H1 (cell line): ENCODE measurements around the gene PAX8. TPM values are rescaled to one million over a fixed set of nuclear protein-coding genes. Genes with fewer than 3 reads are reported as not detected.

Experiments used
- CTCF ChIA-PET: fragments of 300-600 bp; sonication (Branson Sonifier 250); formaldehyde crosslinking; loops from one replicate; lab custom pipeline; 2021; ENCODE audit not compliant: partially characterized antibody; lab: Charles Lee
- POLR2A ChIA-PET: fragments of 300-600 bp; sonication (Branson Sonifier 250); formaldehyde crosslinking; loops from one replicate; lab custom pipeline; 2021; ENCODE audit warnings: inconsistent platforms; ENCODE audit not compliant: partially characterized antibody; lab: Charles Lee
- DNase-seq, 2 experiments: peaks; one replicate each; pipeline versions ENCODE4 v3.0.0 to v3.0.0-alpha.2; 2010 to 2022; ENCODE audit warnings: low spot score in 2 of 2, low read depth in 1 of 2, mixed read lengths in 1 of 2
- FAIRE-seq: peaks from 2 replicates; lab custom pipeline; 2011; peaks lifted over from hg19 to GRCh38; lab: Jason Lieb, UNC
- H2AFZ ChIP-seq: 2 replicates; pipeline ENCODE4 v1.8.1; 2012; ENCODE audit warnings: low read length, inconsistent platforms
- H2AK5ac ChIP-seq: 2 replicates; pipeline ENCODE4 v1.6.1; 2013; ENCODE audit warnings: low read depth, low read length
- H2BK120ac ChIP-seq: replicated peaks from 2 replicates; pipeline ENCODE3; 2013; ENCODE audit warnings: low read depth, low read length, inconsistent platforms
- H2BK12ac ChIP-seq: 2 replicates; pipeline ENCODE4 v1.6.1; 2013; ENCODE audit warnings: low read depth, low read length
- H2BK15ac ChIP-seq: 2 replicates; pipeline ENCODE4 v1.6.1; 2013; ENCODE audit warnings: low read length
- H2BK20ac ChIP-seq: 2 replicates; pipeline ENCODE4 v1.6.1; 2013; ENCODE audit warnings: low read length
- H2BK5ac ChIP-seq: 2 replicates; pipeline ENCODE4 v1.6.1; 2013; ENCODE audit warnings: low read depth, low read length
- H3K14ac ChIP-seq: 2 replicates; pipeline ENCODE4 v1.6.1; 2013; ENCODE audit warnings: inconsistent platforms; ENCODE audit not compliant: insufficient read length
- H3K18ac ChIP-seq: 2 replicates; pipeline ENCODE4 v1.6.1; 2013; ENCODE audit warnings: low read length; ENCODE audit errors: extremely low read depth
- H3K23ac ChIP-seq: 2 replicates; pipeline ENCODE4 v1.6.1; 2013; ENCODE audit warnings: inconsistent platforms; ENCODE audit not compliant: insufficient read length
- H3K23me2 ChIP-seq: 2 replicates; pipeline ENCODE4 v1.6.1; 2013; ENCODE audit warnings: low read depth, low read length
- H3K27ac ChIP-seq: 2 replicates; pipeline ENCODE4 v1.6.1; 2011; ENCODE audit warnings: low read depth, low read length, inconsistent platforms
- H3K27me3 ChIP-seq, 4 experiments: replicated peaks in 1 of 4; 1 replicate in 1 of 4; 2 replicates in 3 of 4; pipeline versions ENCODE4 v1.6.1 to v1.8.1; 2011 to 2013; ENCODE audit warnings: low read length in 3 of 4, mild to moderate bottlenecking in 3 of 4, inconsistent platforms in 2 of 4, mixed read lengths in 2 of 4, moderate library complexity in 1 of 4; ENCODE audit not compliant: control insufficient read depth in 3 of 4, insufficient read depth in 3 of 4; ENCODE audit errors: extremely low read depth in 1 of 4
- H3K36me3 ChIP-seq, 4 experiments: 2 replicates each; pipeline versions ENCODE4 v1.6.1 to v1.8.1; 2011 to 2013; ENCODE audit warnings: mild to moderate bottlenecking in 4 of 4, low read length in 3 of 4, moderate library complexity in 2 of 4, control low read depth in 1 of 4, inconsistent platforms in 1 of 4; ENCODE audit not compliant: insufficient read depth in 4 of 4, control insufficient read depth in 2 of 4
- H3K4ac ChIP-seq: replicated peaks from 2 replicates; pipeline ENCODE3; 2013; ENCODE audit warnings: low read length, low read depth, mixed read lengths, inconsistent platforms; ENCODE audit not compliant: insufficient read length
- H3K4me1 ChIP-seq, 4 experiments: replicated peaks in 1 of 4; 1 replicate in 1 of 4; 2 replicates in 3 of 4; pipeline versions ENCODE4 v1.6.1 to v1.8.1; 2011 to 2013; ENCODE audit warnings: low read length in 3 of 4, inconsistent platforms in 2 of 4, mixed read lengths in 1 of 4; ENCODE audit not compliant: insufficient read depth in 4 of 4, control insufficient read depth in 3 of 4
- H3K4me2 ChIP-seq, 2 experiments: 2 replicates each; pipeline versions ENCODE4 v1.6.1 to v1.8.1; 2011 to 2013; ENCODE audit warnings: low read depth in 2 of 2, low read length in 2 of 2, control low read depth in 1 of 2, inconsistent platforms in 1 of 2, mild to moderate bottlenecking in 1 of 2; ENCODE audit not compliant: insufficient read depth in 1 of 2
- H3K4me3 ChIP-seq, 4 experiments: fragments of 200-600, 300-600 bp in 1 of 4; sonication (generic), shearing (Covaris generic), sonication (Bioruptor Twin) in 1 of 4; 2 replicates each; pipeline versions ENCODE4 v1.5.1 to v1.8.1; 2011 to 2016; ENCODE audit warnings: low read length in 4 of 4, low read depth in 3 of 4, control low read depth in 2 of 4, inconsistent platforms in 2 of 4, mild to moderate bottlenecking in 2 of 4, mixed read lengths in 1 of 4, moderate library complexity in 1 of 4; ENCODE audit not compliant: insufficient read depth in 2 of 4; ENCODE audit errors: extremely low read depth in 1 of 4
- H3K56ac ChIP-seq: replicated peaks from 2 replicates; pipeline ENCODE3; 2013; ENCODE audit warnings: low read depth, mild to moderate bottlenecking, mixed read lengths, low read length, inconsistent platforms; ENCODE audit not compliant: insufficient read length
- H3K79me1 ChIP-seq: 2 replicates; pipeline ENCODE4 v1.6.1; 2013; ENCODE audit warnings: low read depth, low read length, control low read depth
- H3K79me2 ChIP-seq, 2 experiments: 2 replicates each; pipeline versions ENCODE4 v1.6.1 to v1.8.1; 2012 to 2013; ENCODE audit warnings: low read length in 2 of 2, mild to moderate bottlenecking in 2 of 2, inconsistent platforms in 1 of 2; ENCODE audit not compliant: insufficient read depth in 2 of 2, control insufficient read depth in 1 of 2
- H3K9ac ChIP-seq, 4 experiments: replicated peaks in 1 of 4; 1 replicate in 1 of 4; 2 replicates in 3 of 4; pipeline versions ENCODE4 v1.6.1 to v1.8.1; 2011 to 2013; ENCODE audit warnings: low read depth in 3 of 4, low read length in 3 of 4, control low read depth in 2 of 4, mild to moderate bottlenecking in 2 of 4, moderate library complexity in 2 of 4, inconsistent platforms in 1 of 4; ENCODE audit errors: extremely low read depth in 1 of 4
- H3K9me3 ChIP-seq, 2 experiments: 2 replicates each; pipeline versions ENCODE4 v1.6.1 to v1.8.1; 2012 to 2013; ENCODE audit warnings: mild to moderate bottlenecking in 2 of 2, moderate library complexity in 2 of 2, control low read depth in 1 of 2, inconsistent platforms in 1 of 2, low read depth in 1 of 2, low read length in 1 of 2, mixed read lengths in 1 of 2; ENCODE audit not compliant: insufficient read depth in 2 of 2
- H4K20me1 ChIP-seq, 2 experiments: replicated peaks in 1 of 2; 2 replicates each; pipeline versions ENCODE3 to v1.8.1; 2011 to 2013; ENCODE audit warnings: inconsistent platforms in 2 of 2, low read length in 2 of 2, mild to moderate bottlenecking in 1 of 2; ENCODE audit not compliant: insufficient read depth in 2 of 2, control insufficient read depth in 1 of 2
- H4K5ac ChIP-seq: 2 replicates; pipeline ENCODE4 v1.6.1; 2013; ENCODE audit warnings: low read length, low read depth, mixed read lengths, inconsistent platforms; ENCODE audit not compliant: insufficient read length
- H4K8ac ChIP-seq: 2 replicates; pipeline ENCODE4 v1.8.0; 2013; ENCODE audit warnings: mild to moderate bottlenecking, moderate library complexity, low read length, inconsistent platforms; ENCODE audit not compliant: insufficient read depth; ENCODE audit errors: extremely low read depth
- H4K91ac ChIP-seq: replicated peaks from 2 replicates; pipeline ENCODE3; 2013; ENCODE audit warnings: low read length, mixed read lengths, inconsistent platforms; ENCODE audit not compliant: insufficient read length
- RBBP5 ChIP-seq: IDR thresholded peaks from 2 replicates; pipeline ENCODE4 v1.7.1; 2012; ENCODE audit warnings: low read depth, mild to moderate bottlenecking, inconsistent platforms, low read length, moderate library complexity, borderline replicate concordance
- RXRA ChIP-seq: IDR thresholded peaks from 2 replicates; pipeline ENCODE4 v1.6.1; 2011; ENCODE audit warnings: low read depth, mild to moderate bottlenecking, low read length, moderate library complexity; ENCODE audit not compliant: insufficient read depth
- WGBS, 2 experiments: shearing (Covaris generic) in 1 of 2; methylation state at CpG; one replicate each; pipeline versions ENCODE4 v1.1.6 to v1.1.7; 2013 to 2015; ENCODE audit warnings: low lambda C conversion rate in 2 of 2, mixed read lengths in 2 of 2, inconsistent platforms in 1 of 2, low coverage in 1 of 2, missing lambda C conversion rate in 1 of 2; ENCODE audit not compliant: insufficient replicate concordance in 2 of 2, insufficient coverage in 1 of 2, insufficient read length in 1 of 2; ENCODE audit errors: extremely low coverage in 1 of 2, missing lambda C conversion rate in 1 of 2; 5-methylcytosine and 5-hydroxymethylcytosine counted together
- polyA plus RNA-seq, 7 experiments: library from polyadenylated mRNA; depleted of rRNA in 3 of 7; stranded (reverse) in 5 of 7; unstranded in 2 of 7; fragments of >200 nt in 5 of 7; fragments of 200-250 nt in 2 of 7; gene quantifications; 1 replicate in 5 of 7; 2 replicates in 1 of 7; 4 replicates in 1 of 7; pipeline versions ENCODE4 v1.2.1 to v1.2.3, GENCODE V29; 2011 to 2013; ENCODE audit warnings: missing spikeins in 2 of 7, mixed read lengths in 2 of 7
- total RNA-seq: library from RNA; stranded (reverse); fragmentation: NEBNext Ultra II Directional; extraction: Animal tissue kit (Norgen Biotek cat#: 25700); gene quantifications from 2 replicates; pipeline ENCODE4 v1.2.1, GENCODE V29; 2021

Gene PAX8
- total and polyA plus RNA-seq, 2 of the 8 experiments (the other 6 are each of a cell fraction or from before 2014, with no cell fraction given), result 0.02 TPM; not detected in 1

- no peaks in the 10 kb centered on the region for H3K9me3 ChIP-seq
- no peak overlapping the region for H2BK120ac ChIP-seq
- no peaks in the 10 kb centered on the region for H3K79me2 ChIP-seq
- H3K27me3 ChIP-seq, result peaks cover 0 to 2% (median 0%) of the 10 kb centered on the region in 4 experiments; a peak in 1 of 7 replicates
- no peak overlapping the region for H3K56ac ChIP-seq
- H3K14ac ChIP-seq, result no peak overlapping the region
- H3K27ac ChIP-seq, result no peak overlapping the region
- no peak overlapping the region for H2BK12ac ChIP-seq
- H2AFZ ChIP-seq, result no peak overlapping the region
- TF ChIP-seq RBBP5, result no peak
- TF ChIP-seq RXRA, result no peak
- FAIRE-seq (no peak), DNase-seq (no peak)
- H4K8ac ChIP-seq, result no peak overlapping the region
- no peak overlapping the region for H2AK5ac ChIP-seq
- H3K18ac ChIP-seq, result no peak overlapping the region
- no peak overlapping the region for H2BK20ac ChIP-seq
- no peaks in the 10 kb centered on the region for H4K20me1 ChIP-seq
- no peak overlapping the region for H3K4ac ChIP-seq
- H4K91ac ChIP-seq, result no peak overlapping the region
- H3K9ac ChIP-seq, result no peak overlapping the region
- CTCF ChIA-PET, result interaction anchor here (0.6 to 16.5 kb wide), 8 partner anchors 22 to 124 kb away, joined by 3 to 253 read pairs (median 4); no protein-coding TSS in a partner anchor
- H3K79me1 ChIP-seq, result no peaks in the 10 kb centered on the region
- 89% methylated on average over 4 of the region's 4 CpGs; no CpG with 5 or more reads in 1 of the 2 experiments for WGBS, 2 experiments
- no peaks in the 10 kb centered on the region for H3K36me3 ChIP-seq
- H3K4me1 ChIP-seq, result no peaks in the 10 kb centered on the region; a peak in 2 of 7 replicates
- H2BK5ac ChIP-seq, result no peak overlapping the region
- no peak overlapping the region for H3K4me2 ChIP-seq
- no peak overlapping the region for H4K5ac ChIP-seq
- H3K23me2 ChIP-seq, result peaks cover 2% of the 10 kb centered on the region; the same call in 1 of the 2 replicates
- POLR2A ChIA-PET, result interaction anchor here (1.6 kb wide), 1 partner anchor 41 kb away, joined by 6 read pairs; no protein-coding TSS in a partner anchor
- H3K23ac ChIP-seq, result no peak overlapping the region
- no peak overlapping the region for H3K4me3 ChIP-seq
- no peak overlapping the region for H2BK15ac ChIP-seq
Observed at GRCh38 chr2:113196839-113197238, 81.9 kb downstream of the PAX8 start.
